GM21786 (cell line): ENCODE measurements around the gene CEACAM16.
"Not testable (repeated sequence)": the region's sequence is repeated elsewhere in the genome, so short reads cannot be mapped to it uniquely, and the experiment has no call there.

ENCODE experiments used
- ATAC-seq: cut with Tn5 transposase; IDR thresholded peaks from one replicate; pipeline ENCODE4 v1.9.1; 2021; ENCODE audit not compliant: unreplicated experiment

Gene CEACAM16

GRCh38 chr19:44702551-44703176, 3.7 kb downstream of the CEACAM16 start:
- ATAC-seq = no peak

- no peak for ATAC-seq
Measured at GRCh38 chr19:44703336-44704078, 4.6 kb downstream of the CEACAM16 start.

DNA sequence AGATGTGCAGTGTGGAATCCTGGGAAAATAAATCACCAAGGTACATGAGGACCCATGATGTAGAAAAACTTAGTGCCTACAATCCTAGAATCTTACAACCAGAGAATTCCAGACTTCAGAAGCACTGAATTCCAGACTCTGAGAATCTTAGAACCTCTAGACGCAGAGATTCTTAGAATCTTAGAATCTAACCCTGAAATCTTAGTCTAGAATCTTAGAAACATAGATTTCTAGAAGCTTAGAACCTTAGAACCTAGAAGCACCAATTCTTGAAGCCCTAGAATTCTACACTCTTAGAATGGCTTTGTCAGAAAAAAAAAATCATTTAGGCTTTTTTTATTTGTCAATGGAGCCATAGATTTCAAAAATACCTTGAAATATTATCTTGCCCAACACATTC, 6.0 kb downstream of the CEACAM16 start:
- no peak for ATAC-seq

- no peak for ATAC-seq
Measured at GRCh38 chr19:44705502-44706010, 6.6 kb downstream of the CEACAM16 start.

GRCh38 chr19:44706506-44707236, 7.7 kb downstream of the CEACAM16 start:
- ATAC-seq = no peak

GRCh38 chr19:44707794-44708193, 8.8 kb downstream of the CEACAM16 start:
- ATAC-seq = no peak

DNA sequence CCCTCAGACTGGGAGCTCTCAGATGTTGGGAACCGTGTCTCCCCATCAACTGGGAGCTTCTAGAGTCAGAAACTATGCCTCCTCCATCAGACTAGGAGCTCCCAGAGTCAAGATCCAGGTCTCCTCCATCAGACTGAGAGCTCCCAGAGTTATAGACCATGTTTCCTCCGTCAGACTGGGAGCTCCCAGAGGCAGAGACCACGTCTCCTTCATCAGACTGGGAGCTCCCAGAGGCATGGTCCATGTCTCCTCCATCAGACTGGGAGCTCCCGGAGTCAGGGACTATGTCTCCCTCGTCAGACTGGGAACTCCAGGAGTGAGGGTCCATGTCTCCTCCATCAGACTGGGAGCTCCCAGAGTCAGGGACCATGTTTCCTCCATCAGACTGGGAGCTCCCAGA, 10.0 kb downstream of the CEACAM16 start:
- ATAC-seq = no peak

- not testable (repeated sequence) for ATAC-seq
Measured at GRCh38 chr19:44709434-44710266, 10.7 kb downstream of the CEACAM16 start.

DNA sequence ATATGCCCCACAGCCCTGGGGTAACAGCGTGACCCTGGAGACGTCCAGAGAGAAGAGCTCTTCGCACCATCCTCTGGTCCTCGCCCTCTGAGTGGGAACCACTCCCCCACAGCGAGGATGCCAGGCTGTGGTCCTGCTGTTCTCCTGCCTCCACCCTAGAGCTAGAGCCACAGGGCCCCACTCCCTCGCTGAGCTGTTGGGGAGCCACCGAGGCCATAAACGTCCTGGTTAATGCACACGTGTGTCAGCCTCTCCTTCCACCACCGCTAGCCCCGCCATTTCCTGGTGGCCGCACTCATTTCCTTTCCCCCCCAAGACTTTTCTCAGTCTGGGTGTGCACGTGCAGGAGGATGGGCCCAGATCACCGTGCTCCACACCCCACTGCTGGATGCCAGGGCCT, 11.5 kb downstream of the CEACAM16 start:
- no peak for ATAC-seq

DNA sequence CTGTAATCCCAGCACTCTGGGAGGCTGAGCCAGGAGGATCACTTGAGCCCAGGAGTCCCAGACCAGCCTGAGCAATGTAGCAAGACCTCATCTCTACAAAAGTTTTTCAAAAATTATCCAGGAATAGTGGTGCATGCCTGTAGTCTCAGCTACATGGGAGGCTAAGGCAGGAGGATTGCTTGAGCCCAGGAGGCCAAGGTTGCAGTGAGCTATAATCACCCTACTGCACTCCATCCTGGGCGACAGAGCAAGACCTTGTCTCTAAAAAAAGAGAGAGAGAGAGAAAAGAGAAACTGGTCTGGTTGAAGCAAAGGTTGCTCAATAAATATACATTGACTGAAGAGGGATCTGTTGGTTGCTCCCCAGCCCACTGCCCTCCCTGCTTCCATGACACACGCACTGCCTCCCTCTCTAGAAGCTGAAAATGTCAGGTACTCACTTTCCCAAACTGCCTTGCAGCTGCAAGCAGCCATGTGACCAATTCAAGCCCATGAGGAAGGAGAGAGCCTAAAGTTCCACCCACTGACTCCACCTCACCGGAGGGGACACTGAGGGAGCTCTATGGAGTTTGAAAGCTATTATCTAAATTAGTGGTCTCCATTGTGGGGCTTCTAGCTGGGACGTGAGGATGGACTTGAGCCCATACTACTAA, 14.0 kb downstream of the CEACAM16 start:
- no peak for ATAC-seq

GRCh38 chr19:44714597-44715169, 15.7 kb downstream of the CEACAM16 start:
- no peak for ATAC-seq

- ATAC-seq = no peak
Measured at GRCh38 chr19:44717603-44718002, 18.7 kb downstream of the CEACAM16 start.

GRCh38 chr19:44718441-44719261, 19.7 kb downstream of the CEACAM16 start:
- ATAC-seq = no peak

DNA sequence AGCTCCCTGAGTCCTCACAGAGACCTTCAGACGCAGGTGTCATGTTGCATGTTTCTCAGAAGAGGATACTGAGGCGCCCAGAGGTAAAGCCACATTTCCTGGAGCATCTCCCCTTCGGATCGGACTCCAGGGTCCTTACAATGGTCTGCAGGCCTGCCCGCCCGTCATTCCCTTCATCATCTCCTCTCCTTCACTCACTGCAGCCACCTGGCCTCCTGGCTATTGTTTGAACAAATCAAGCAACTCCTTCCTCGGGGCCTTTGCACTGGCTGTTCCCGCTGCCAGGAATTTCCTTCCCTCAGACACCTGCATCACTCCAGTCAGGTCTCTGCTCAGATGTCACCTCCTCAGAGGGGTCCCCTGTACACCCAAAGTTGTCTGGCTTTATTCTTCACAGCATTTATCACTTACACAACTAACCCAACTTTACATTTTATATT, 20.3 kb downstream of the CEACAM16 start:
- ATAC-seq = no peak

- ATAC-seq = not testable (repeated sequence)
Measured at GRCh38 chr19:44720396-44720795, 21.4 kb downstream of the CEACAM16 start.

- no peak for ATAC-seq
Measured at GRCh38 chr19:44720945-44721344, 22.0 kb downstream of the CEACAM16 start.

GRCh38 chr19:44721369-44721768, 22.4 kb downstream of the CEACAM16 start:
- not testable (repeated sequence) for ATAC-seq

- no peak for ATAC-seq
Measured at GRCh38 chr19:44722131-44723121, 23.5 kb downstream of the CEACAM16 start.
